ENCODE data around the gene CHIC2. TPM values are rescaled to one million over a fixed set of nuclear protein-coding genes. Genes with fewer than 3 reads are reported as not detected.

Gene CHIC2
- total and polyA plus RNA-seq, 2 of the 8 experiments (the other 6 are each of a cell fraction or from before 2014, with no cell fraction given), result 4.5 to 10.9 TPM

GRCh38 chr4:53967986-53968385 lies 96.4 kb downstream of the CHIC2 start:
- H3K27me3 ChIP-seq (replicated peaks in 1 of 4; ENCODE audit: control insufficient read depth in 3 of 4, extremely low read depth in 1 of 4, insufficient read depth in 3 of 4, low read length in 3 of 4), result no peaks in the 10 kb centered on the region
- FAIRE-seq, result no peak
- no peak overlapping the region for H2BK12ac ChIP-seq (ENCODE audit: low read depth, low read length)
- H4K8ac ChIP-seq (ENCODE audit: extremely low read depth, insufficient read depth, low read length), result no peak overlapping the region
- H3K36me3 ChIP-seq (ENCODE audit: control insufficient read depth in 2 of 4, insufficient read depth in 4 of 4, low read length in 3 of 4), result no peaks in the 10 kb centered on the region
- H4K20me1 ChIP-seq (replicated peaks in 1 of 2; ENCODE audit: control insufficient read depth in 1 of 2, insufficient read depth in 2 of 2, low read length in 2 of 2), result no peaks in the 10 kb centered on the region
- no peak overlapping the region for H3K4me2 ChIP-seq (ENCODE audit: insufficient read depth in 1 of 2, low read depth in 2 of 2, low read length in 2 of 2)
- H3K9ac ChIP-seq (replicated peaks in 1 of 4; ENCODE audit: extremely low read depth in 1 of 4, low read depth in 3 of 4, low read length in 3 of 4), result no peak overlapping the region
- no peak overlapping the region for H3K14ac ChIP-seq (ENCODE audit: insufficient read length)
- no peaks in the 10 kb centered on the region for H3K9me3 ChIP-seq (ENCODE audit: insufficient read depth in 2 of 2, low read depth in 1 of 2, low read length in 1 of 2)
- H3K4me3 ChIP-seq (ENCODE audit: extremely low read depth in 1 of 4, insufficient read depth in 2 of 4, low read depth in 3 of 4, low read length in 4 of 4), result no peak overlapping the region
- H2BK120ac ChIP-seq (replicated peaks; ENCODE audit: low read depth, low read length), result no peak overlapping the region
- no peak overlapping the region for H3K4ac ChIP-seq (replicated peaks; ENCODE audit: insufficient read length, low read depth, low read length)
- no peaks in the 10 kb centered on the region for H3K79me1 ChIP-seq (ENCODE audit: low read depth, low read length)
- H3K23me2 ChIP-seq (ENCODE audit: low read depth, low read length), result no peaks in the 10 kb centered on the region
- H2BK15ac ChIP-seq (ENCODE audit: low read length), result no peak overlapping the region
- no peak overlapping the region for H4K5ac ChIP-seq (ENCODE audit: insufficient read length, low read depth, low read length)
- WGBS, 2 experiments (ENCODE audit: extremely low coverage in 1 of 2, insufficient coverage in 1 of 2, insufficient read length in 1 of 2, insufficient replicate concordance in 2 of 2, low coverage in 1 of 2, low lambda C conversion rate in 2 of 2, missing lambda C conversion rate in 1 of 2), result 88% methylated on average over 1 of the region's 1 CpG; no CpG with 5 or more reads in 1 of the 2 experiments
- DNase-seq (ENCODE audit: low read depth in 1 of 2, low spot score in 2 of 2), result no peak
- no peak overlapping the region for H3K18ac ChIP-seq (ENCODE audit: extremely low read depth, low read length)
- no peak overlapping the region for H3K56ac ChIP-seq (replicated peaks; ENCODE audit: insufficient read length, low read depth, low read length)
- CTCF ChIA-PET (ENCODE audit: partially characterized antibody), result interaction anchor here (1.1 kb wide), 1 partner anchor 9 kb away, joined by 3 read pairs; no protein-coding TSS in a partner anchor
- H2AFZ ChIP-seq (ENCODE audit: low read length), result no peak overlapping the region
- no peaks in the 10 kb centered on the region for H3K79me2 ChIP-seq (ENCODE audit: control insufficient read depth in 1 of 2, insufficient read depth in 2 of 2, low read length in 2 of 2)
- no peak overlapping the region for H3K23ac ChIP-seq (ENCODE audit: insufficient read length)
- no peaks in the 10 kb centered on the region for H3K4me1 ChIP-seq (replicated peaks in 1 of 4; ENCODE audit: control insufficient read depth in 3 of 4, insufficient read depth in 4 of 4, low read length in 3 of 4)
- no peak overlapping the region for H2BK20ac ChIP-seq (ENCODE audit: low read length)
- H2AK5ac ChIP-seq (ENCODE audit: low read depth, low read length), result no peak overlapping the region
- H4K91ac ChIP-seq (replicated peaks; ENCODE audit: insufficient read length, low read length), result no peak overlapping the region
- POLR2A ChIA-PET (ENCODE audit: partially characterized antibody), result no interaction called here
- no peak overlapping the region for H2BK5ac ChIP-seq (ENCODE audit: low read depth, low read length)
- TF ChIP-seq CBX5 (IDR thresholded peaks at IDR 0.05; ENCODE audit: low read depth, low read length), result no peak
- no peak for TF ChIP-seq KDM1A (IDR thresholded peaks at IDR 0.05; ENCODE audit: borderline replicate concordance, low read length)
- no peak for TF ChIP-seq CHD2 (IDR thresholded peaks at IDR 0.05; ENCODE audit: low read length)
- TF ChIP-seq USF2 (IDR thresholded peaks at IDR 0.05; ENCODE audit: low read length), result no peak
- no peak for TF ChIP-seq ZNF274 (IDR thresholded peaks at IDR 0.05; ENCODE audit: borderline replicate concordance, extremely low read depth, low read length)
- TF ChIP-seq, protein P1, sequence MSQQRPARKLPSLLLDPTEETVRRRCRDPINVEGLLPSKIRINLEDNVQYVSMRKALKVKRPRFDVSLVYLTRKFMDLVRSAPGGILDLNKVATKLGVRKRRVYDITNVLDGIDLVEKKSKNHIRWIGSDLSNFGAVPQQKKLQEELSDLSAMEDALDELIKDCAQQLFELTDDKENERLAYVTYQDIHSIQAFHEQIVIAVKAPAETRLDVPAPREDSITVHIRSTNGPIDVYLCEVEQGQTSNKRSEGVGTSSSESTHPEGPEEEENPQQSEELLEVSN (IDR thresholded peaks at IDR 0.05), result no peak
- no peak for TF ChIP-seq TAF1 (IDR thresholded peaks at IDR 0.05; ENCODE audit: low read depth, low read length)
- TF ChIP-seq POLR2AphosphoS5 (IDR thresholded peaks at IDR 0.05; ENCODE audit: low read depth, low read length), result no peak
- no peak overlapping the region for H3K27ac ChIP-seq (ENCODE audit: low read depth, low read length)

Measured in H1 (cell line).